HG02938 (cell line): ENCODE results near the gene TEX9.
A peak's percentile ranks its signal among the peaks of the same experiment; 100 is the strongest.
"Not testable (repeated sequence)": the region's sequence is repeated elsewhere in the genome, so short reads cannot be mapped to it uniquely, and the experiment has no call there.

Source experiments
- ATAC-seq: cut with Tn5 transposase; IDR thresholded peaks from one replicate; pipeline ENCODE4 v1.9.1; 2021; ENCODE audit warnings: mild to moderate bottlenecking, moderate library complexity; ENCODE audit not compliant: unreplicated experiment

TEX9 gene

DNA sequence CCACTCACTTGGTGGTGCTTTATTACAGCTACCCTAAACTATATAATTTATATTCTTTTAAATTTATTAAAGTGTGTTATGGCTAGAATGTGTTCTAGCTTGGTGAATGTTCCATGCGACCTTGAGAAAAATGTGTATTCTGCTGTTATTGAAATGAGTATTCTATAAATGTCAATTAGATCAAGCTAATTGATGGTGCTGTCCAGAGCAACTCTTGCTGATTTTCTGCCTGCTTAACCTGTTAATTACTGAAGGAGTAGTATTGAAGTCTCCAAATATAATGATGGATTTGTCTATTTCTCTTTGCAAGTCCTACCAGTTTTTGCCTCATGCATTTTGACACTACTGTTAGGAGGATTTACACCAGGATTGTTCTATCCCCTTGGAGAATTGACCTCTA is 3.2 kb upstream of the TEX9 start:
- ATAC-seq: no peak

GRCh38 chr15:56366211-56366610 is 985 bp downstream of the TEX9 start:
- no peak for ATAC-seq

- ATAC-seq: no peak
These were observed 1.9 kb downstream of the TEX9 start for GRCh38 chr15:56367156-56367555.

- no peak for ATAC-seq
These were observed 4.0 kb downstream of the TEX9 start for GRCh38 chr15:56369234-56369633.

DNA sequence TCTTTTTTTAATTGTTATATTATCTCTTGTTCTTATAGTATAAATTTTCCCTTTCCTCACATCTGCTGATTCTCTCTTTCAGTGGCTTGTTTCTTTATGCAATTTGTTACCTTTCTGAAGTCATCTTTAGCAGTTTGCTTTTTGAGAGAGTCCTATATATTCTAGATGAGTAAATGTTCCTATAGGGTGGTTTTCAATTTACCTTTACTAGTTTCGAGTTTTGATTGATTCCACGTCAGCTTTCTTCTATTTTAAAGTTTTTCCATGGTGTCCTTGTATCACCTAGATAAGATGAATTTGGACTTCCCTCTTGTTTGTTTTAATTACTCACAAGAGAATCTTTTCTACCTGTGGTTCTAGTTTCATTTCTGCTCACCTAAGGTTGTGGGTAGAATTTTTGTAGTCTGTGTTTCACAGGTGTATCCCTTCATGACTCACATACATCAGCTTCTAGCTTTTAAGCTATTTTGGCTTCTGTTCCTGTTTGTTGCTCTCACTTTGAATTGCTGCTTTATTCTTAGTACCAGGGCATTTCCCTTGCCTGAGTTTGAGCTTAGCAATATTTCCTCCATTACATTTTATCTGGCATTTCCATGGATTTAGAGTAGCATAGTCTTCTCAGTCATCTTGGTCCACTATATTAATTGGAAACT is 6.4 kb downstream of the TEX9 start:
- peak; percentile 90 for ATAC-seq

DNA sequence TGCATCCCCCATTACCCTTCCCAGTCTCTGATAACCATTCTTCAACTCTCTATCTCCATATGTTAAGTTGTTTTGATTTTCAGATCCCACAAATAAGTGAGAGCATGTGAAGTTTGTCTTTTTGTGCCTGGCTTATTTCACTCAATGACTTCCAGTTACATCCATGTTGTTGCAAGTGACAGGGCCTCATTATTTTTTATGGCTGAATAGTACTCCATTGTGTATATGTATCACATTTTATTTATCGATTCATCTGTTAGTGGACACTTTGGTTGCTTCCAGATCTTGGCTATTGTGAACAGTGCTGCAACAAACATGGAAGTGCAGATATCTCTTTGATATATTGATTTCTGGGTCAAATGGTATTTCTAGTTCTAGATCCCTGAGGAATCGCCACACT is 9.5 kb downstream of the TEX9 start:
- ATAC-seq: not testable (repeated sequence)

DNA sequence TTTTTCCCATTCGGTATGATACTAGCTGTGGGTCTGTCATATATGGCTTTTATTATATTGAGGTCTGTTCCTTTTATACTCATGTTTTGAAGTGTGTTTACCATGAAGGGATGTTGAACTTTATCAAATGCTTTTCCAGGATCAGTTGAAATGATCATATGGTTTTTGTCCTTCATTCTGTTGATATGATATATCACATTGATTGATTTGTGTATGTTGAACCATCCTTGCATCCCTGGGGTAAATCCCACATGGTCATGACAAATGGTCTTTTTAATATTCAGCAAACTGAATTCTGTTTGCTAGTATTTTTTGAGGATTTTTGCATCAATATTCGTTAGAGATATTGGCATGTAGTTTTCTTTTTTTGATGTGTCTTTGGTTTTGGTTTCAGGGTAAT is 12.6 kb downstream of the TEX9 start:
- ATAC-seq: not testable (repeated sequence)

DNA sequence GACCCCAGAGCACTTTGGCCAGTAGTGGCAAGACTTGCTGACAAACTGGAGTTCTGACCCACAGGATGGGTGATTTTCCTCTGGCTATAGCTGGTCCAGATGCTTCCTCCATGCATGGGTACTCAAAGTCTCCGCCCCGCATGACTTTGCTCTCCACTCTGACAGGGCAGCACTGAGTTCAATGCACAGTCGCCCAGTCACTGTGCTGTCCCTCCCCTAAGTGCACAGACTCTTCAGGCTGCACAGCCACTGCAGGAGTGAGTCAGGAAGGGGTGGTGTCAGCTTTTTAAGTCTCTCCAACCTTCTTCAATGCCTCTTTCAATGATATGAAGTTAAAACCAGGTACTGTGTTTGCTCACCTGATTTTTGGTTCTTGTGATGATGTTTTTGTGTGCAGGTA is 17.8 kb downstream of the TEX9 start:
- no peak for ATAC-seq

DNA sequence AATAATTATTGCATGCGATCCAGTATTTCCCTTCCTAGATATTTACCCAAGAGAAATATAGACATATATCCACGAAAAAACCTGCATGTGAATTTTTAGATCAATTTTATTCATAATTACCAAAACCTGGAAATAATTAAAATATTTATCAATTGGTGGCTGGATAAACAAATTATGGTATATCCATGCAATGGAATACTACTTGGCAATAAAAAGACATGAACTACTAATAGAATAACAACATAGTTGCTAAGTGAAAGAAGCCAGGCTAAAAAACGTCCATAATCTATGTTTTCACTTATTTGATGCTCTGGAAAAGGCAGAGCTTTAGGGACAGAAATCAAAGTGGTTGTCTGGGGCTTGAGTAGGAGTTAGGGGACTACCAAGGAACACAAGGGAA is 20.7 kb downstream of the TEX9 start:
- ATAC-seq: no peak

DNA sequence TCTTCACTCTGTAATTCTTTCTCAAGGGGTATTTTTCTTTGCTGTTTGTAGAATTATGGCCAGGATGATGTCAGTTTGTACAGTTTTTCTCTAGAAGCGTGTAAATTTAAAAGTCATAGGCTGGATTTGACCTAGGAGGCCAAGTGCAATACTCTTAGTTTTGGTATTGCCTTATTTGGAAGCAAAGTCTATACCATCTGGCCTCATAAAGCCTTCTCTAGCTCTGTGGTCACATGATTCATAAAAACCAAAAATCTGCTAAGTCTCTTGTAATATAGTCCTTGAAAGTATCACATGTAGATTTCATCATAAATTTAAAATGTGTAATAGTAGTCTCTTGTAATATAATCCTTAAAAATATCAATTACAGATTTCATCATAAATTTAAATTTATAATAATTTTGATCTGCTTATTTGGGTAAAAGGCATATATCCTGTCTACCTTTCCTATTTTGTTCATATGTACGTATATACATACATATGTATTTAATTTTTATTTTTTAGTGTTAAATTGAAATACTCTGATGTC is 25.6 kb downstream of the TEX9 start:
- ATAC-seq: no peak

DNA sequence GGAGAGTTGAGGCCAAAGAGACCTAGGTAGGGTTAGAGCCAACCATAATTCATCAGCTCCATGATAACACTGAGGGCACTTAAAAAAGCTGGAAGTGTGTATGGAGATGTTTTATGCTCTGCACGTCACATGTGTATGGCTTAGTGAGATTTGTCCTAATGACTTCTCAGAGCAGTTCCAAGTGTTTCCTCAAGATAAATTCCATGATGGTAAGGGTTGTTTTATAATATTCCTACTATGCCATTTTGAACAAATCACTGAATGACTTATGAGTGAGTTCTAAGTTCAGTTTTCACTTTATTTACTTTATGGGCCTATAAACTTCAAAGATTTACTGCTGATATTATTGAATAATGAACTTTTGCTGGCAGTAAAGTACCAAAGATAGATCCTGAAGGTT is 28.1 kb downstream of the TEX9 start:
- ATAC-seq: no peak

GRCh38 chr15:56394909-56395308 is 29.7 kb downstream of the TEX9 start:
- no peak for ATAC-seq

- not testable (repeated sequence) for ATAC-seq
These were observed 32.1 kb downstream of the TEX9 start for GRCh38 chr15:56397325-56397724.

DNA sequence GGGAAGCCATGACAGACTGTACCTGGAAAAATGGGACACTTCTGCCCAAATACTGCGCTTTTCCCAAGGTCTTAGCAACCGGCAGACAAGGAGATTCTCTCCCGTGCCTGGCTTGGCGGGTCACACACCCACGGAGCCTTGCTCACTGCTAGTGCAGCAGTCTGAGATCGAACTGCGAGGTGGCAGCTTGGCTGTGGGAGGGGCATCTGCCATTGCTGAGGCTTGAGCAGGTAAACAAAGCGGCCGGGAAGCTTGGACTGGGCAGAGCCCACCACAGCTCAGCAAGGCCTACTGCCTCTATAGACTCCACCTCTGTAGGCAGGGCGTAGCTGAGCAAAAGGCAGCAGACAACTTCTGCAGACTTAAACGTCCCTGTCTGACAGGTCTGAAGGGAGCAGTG is 34.0 kb downstream of the TEX9 start:
- not testable (repeated sequence) for ATAC-seq

DNA sequence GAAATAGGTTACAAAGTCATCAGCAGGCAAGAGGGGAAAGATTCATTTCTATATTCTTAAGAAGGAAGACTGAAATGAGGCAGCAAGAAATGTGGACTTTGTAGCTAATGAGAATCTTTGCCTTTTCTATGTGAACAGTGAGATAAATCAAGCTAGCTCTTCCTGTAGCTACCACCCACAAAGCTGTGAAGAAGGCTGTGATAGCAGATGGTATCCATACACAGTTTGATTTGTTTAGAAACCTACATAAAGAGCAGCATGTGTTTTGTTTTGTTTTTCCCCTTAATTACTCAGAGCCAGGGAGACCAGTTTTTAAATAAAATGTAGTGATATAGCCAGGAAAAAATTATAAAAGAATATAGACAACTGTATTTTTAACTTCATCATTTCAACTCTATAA is 45.5 kb downstream of the TEX9 start:
- ATAC-seq: no peak

DNA sequence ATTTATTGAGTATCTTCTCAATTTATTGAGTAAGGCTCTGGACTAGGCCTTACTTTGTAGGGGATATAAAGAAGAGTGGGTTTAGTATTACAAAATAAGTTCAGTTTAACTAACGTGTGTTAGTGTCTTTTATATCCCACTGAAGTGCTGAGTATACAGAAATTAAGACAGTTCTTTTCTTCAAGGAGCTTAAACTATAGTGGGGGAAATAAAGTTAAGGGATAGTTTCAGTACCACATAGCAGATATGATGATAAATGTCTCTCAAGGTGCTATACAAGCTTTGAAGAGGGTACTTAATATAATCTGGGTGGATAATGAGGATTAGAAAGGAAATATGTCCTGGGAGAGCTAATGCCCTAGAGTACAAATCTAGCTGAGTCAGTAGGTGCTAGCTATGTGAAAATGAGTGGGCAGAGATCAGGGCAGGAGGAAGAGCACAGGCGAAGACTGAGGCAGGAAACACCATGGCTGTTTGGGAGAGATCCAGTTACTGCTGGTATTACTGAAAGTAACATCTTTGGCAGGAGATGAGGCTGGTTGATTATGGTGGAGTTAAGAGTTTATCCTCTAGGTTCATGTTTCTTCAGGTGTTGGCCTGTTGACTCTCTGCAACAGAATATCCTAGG is 46.0 kb downstream of the TEX9 start:
- no peak for ATAC-seq

DNA sequence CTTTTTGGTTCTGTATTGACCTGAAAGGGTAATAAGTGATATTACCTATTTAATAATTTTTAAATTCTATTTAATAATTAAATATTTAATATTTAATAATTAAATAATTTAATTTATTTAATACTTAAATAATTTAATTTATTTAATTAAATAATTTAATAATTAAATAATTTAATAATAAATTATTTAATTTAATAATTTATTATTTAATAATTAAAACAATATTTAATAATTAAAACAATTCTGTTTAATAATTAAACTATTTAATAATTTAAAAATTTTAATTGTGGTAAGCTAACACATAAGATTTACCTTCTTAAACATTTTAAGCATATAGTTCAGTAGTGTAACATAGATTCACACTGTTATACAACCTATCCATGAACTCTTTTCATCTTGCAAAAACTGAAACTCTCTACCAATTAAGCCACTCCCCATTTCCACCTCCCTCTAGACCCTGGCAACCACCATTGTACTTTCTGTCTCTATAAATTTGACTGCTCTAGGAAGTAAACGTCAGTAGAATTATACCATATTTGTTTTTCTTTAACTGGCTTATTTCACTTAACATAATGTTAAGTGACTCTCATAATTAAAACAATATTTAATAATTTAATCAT is 48.0 kb downstream of the TEX9 start:
- not testable (repeated sequence) for ATAC-seq

DNA sequence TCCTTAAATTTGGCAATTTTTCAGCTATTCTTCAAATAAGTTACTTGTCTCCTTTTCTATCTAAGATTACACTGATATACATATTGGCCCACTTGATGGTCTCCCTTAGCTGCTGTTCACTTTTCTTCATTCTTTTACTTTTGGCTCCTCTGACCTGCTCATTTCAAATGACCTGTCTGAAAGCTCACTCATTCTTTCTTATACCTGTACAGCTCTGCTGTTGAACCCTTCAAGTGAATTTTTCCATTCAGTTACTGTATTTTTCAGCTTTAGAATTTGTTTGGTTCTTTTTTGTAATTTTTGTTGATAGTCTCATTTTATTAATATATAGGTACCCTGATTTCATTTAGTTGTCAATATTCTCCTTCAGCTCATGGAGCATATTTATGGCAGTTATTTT is 60.0 kb downstream of the TEX9 start:
- no peak for ATAC-seq

GRCh38 chr15:56425976-56426375 is 60.8 kb downstream of the TEX9 start:
- no peak for ATAC-seq

GRCh38 chr15:56428821-56429458 is 63.7 kb downstream of the TEX9 start:
- peak; percentile 62 for ATAC-seq

DNA sequence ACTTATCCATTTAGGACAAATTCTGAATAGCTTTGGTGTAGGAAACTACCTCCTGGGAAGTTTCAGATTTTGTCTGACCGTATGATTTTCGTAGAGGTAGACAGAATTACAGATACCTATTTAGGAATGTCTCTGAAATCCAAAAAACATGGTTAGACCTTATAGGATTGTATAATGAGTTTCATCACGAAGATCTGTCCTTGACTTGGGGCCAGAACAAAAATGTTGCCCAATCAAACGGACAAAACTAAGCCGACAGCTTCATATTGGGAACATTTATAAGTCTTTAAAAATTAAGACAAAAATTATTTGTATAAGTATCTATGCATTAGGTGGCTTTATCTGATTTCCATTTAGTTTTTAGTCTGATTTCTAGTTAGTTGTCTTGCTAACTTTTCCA is 67.1 kb downstream of the TEX9 start:
- ATAC-seq: no peak
